Left renal cortex interstitium (tissue), 4 donors: ENCODE data around the gene AGTRAP. TPM values are rescaled to one million over a fixed set of nuclear protein-coding genes. Genes with fewer than 3 reads are reported as not detected.

ENCODE experiments used
- DNase-seq, 4 donors: peaks; one replicate each; pipeline ENCODE4 v3.0.0-alpha.2; 2013; ENCODE audit warnings: low read depth in 4 of 4, low spot score in 2 of 4, missing footprints in 1 of 4
- polyA plus RNA-seq, 4 donors: library from polyadenylated mRNA; unstranded; fragments of 120-200 nt; gene quantifications; one replicate each; pipeline ENCODE4 v1.2.1, GENCODE V29; 2013; ENCODE audit not compliant: insufficient read length in 4 of 4

Gene AGTRAP, protein sequence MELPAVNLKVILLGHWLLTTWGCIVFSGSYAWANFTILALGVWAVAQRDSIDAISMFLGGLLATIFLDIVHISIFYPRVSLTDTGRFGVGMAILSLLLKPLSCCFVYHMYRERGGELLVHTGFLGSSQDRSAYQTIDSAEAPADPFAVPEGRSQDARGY
- 10 to 100 TPM; 38.9 to 51.9 (median 47.9) TPM for polyA plus RNA-seq

- peak in 2 of 4 donors; percentile 82 to 89 for DNase-seq
Observed at GRCh38 chr1:11735854-11736745, at the start of gene AGTRAP. TSS of gene AGTRAP (plus strand) at chr1:11736136. CDS start at chr1:11736209, 73 bp downstream.

- no peak for DNase-seq
Observed at GRCh38 chr1:11688506-11688905, 47.4 kb upstream of the AGTRAP start.

DNA sequence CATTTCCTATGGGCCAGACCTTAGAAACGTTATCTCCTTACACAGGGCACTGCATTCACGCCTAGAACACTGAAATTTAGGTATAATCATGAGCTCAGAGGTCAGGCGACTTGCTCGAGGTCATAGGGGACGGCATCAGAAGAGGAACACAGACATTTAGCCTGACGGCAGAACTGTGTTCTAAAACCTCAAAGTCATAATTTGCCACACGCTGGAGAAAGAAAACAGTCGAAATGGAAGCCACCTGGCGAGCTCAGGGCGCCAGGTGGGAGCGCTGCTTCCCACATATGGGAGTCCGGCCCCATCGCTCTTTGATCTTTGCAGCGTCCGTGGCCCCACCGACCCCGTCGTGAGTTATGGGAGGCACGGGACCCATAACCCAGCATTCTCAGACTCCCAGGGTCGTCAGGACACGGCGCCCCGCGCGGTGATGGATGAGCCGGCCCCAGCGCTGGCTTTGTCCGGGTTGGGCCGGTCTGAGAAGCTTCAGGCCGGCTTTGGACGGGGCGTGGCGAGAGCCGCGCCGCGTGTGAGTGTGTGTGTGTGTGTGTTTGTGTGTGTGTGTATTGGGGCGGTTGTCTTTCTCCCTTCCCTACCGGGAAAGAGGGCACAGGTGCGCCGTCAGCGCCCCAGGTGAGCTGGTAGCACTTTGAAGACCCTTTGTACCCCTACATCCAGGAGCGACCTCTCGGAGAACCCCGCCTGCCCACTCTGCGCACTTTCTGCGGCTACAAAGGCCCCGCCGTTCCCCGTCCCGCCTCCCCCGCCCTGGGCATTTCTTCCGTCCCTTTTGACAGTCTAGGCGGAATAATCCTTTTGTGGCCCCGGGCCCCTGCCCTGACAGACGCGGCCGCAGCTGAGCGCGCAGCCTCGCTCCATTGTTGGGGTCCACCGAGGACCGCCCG lies 45.3 kb upstream of the AGTRAP start:
- peak in 3 of 4 donors; percentile 37 to 49 (median 39) for DNase-seq

- no peak for DNase-seq
Observed at GRCh38 chr1:11691302-11691914, 44.5 kb upstream of the AGTRAP start, which contains the start of gene DRAXIN. TSS of gene DRAXIN (plus strand) at chr1:11691710. CDS start at chr1:11706259, 14,549 bp downstream.

- no peak for DNase-seq
Observed at GRCh38 chr1:11691928-11692711, 43.8 kb upstream of the AGTRAP start.

GRCh38 chr1:11693024-11693590 lies 42.8 kb upstream of the AGTRAP start:
- no peak for DNase-seq

GRCh38 chr1:11693917-11694316 lies 42.0 kb upstream of the AGTRAP start:
- no peak for DNase-seq

DNA sequence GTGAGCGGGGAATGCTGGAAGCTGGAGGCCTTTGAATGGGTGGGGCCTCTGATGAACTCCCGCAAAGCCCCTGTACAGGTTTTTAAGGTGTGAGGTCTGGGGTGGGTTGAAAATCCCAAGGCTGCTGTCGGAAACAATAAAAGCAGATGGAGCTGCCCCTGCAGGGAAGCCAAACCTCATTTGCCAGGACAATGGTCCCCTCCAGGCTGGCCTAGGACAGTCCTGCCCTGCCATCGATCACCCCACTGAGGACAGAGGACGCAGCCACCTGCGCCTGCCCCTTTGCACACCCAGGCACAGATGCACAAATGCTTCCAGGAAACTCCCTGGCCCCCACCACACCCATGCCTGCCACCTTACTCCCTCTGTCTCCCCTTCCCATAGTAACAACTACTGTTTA lies 40.1 kb upstream of the AGTRAP start:
- no peak for DNase-seq

DNA sequence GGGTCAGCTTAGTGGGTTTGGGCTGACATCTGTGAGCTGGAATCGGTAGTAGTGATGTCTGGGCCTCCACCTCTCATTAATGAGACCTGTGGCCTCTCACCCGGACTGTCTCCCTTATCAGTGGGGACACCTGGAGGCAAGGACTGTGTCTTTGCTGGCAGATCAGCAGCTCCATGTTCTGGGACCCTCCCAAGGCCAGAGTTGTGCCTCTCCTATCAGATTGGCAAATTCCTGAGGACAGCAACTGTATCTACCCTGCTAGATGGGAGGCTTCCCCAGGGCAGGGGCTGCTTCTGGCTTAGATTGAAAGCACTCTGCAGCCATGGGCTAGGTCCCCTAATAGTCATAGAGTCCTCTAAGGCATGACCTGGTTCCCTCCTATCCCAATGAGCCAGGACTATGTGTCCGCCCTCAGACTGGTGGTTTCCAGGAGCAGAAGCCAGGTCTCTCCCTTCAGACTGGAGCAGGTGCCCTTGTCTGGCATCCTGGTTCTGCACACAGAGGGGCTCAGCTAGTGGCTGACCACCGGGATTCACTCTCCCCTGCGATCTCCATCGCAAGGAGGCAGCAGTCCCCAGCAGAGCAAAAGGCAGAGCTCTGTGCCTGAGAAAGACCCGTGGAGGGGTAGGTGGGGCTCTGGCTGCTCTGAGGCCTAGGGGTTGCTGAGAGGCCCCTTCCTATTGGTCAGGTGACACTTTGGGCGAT lies 38.6 kb upstream of the AGTRAP start:
- DNase-seq, result no peak

- DNase-seq, result no peak
Observed at GRCh38 chr1:11697893-11698210, 38.1 kb upstream of the AGTRAP start.

DNA sequence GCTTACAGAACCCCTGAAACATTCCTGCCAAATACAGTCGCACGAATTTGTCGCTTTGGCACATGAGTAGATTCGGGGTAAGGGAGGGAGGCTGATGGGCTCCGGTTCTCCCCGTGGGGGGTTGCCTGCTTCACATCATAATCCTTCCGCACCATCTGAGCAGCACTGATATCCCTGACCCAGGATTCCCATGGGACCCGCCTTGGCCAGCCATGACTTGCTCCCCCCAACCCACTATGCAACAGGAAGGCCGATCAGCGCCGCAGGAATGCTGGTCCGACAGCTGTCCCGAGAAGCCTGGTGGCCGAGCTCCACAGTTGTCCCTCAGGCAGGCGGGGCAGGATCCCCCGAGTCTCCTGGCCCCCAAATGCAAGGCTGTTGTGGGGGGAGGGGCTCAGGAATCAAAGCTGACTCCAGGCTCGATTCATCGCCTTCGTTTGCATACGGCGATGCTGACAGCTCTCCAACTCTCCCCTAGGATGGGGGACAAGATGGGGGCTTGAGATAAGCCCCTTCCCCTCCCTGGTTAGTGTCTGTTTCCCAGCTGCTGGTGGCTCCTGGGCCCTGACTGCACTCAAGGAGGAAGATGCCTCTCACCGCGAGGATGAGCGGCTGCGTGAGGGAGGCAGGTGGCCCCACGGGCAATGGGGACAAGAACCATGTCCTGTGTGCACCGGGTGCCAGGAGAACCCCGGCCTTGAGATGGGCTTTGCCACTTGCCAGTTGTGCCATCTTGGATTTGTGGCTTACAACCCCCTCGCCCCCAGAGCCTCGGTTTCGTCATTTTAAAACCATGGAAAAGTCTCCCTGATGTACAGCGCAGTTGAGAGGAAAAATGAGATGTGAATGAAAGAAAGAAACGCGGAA lies 35.1 kb upstream of the AGTRAP start:
- DNase-seq, result no peak

- DNase-seq, result no peak
Observed at GRCh38 chr1:11701551-11701961, 34.4 kb upstream of the AGTRAP start.

DNA sequence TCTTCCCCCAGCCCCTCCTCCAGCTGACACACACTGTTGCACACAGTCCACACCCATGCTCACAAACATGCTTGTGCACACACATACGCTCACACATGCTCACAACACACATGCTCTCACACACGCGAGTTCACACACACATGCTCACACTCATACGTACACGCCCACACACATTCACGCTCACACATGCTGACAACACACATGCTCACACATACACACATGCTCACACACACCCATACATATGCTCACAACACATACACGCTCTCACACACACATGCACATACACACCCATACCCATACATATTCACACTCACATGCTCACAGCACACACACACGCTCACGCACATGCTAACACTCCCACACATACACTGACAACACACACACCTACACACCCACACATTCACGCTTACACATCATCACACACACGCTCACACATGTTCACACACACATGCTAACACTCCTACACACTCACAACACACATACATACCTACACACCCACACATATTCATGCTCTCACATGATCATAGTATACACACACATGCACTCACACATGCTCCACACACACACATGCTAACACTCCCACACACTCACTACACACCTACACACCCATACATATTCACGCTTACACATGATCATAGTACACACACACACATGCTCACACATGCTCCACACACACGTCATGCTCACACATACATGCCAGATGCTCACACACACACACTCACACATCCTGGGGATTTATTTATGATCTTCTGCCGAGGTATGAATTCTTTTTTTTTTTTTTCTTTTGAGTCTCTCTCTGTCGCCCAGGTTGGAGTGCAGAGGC lies 33.7 kb upstream of the AGTRAP start:
- DNase-seq, result no peak

GRCh38 chr1:11703357-11704193 lies 32.4 kb upstream of the AGTRAP start:
- DNase-seq, result no peak

GRCh38 chr1:11704194-11704529 lies 31.8 kb upstream of the AGTRAP start:
- DNase-seq, result no peak
